HG02759 (cell line): Measurements from ENCODE around the gene TSPAN5.
A peak's percentile ranks its signal among the peaks of the same experiment; 100 is the strongest.
"Not testable (repeated sequence)": the region's sequence is repeated elsewhere in the genome, so short reads cannot be mapped to it uniquely, and the experiment has no call there.

Source experiments
- ATAC-seq: cut with Tn5 transposase; IDR thresholded peaks from one replicate; pipeline ENCODE4 v1.9.1; 2021; ENCODE audit warnings: mild to moderate bottlenecking, moderate library complexity; ENCODE audit not compliant: unreplicated experiment

Gene TSPAN5

GRCh38 chr4:98504091-98504490, 154.3 kb downstream of the TSPAN5 start:
- no peak for ATAC-seq

- no peak for ATAC-seq
These were observed 154.7 kb downstream of the TSPAN5 start for GRCh38 chr4:98503676-98504075.

- no peak for ATAC-seq
These were observed 155.8 kb downstream of the TSPAN5 start for GRCh38 chr4:98502624-98503023.

GRCh38 chr4:98502031-98502430, 156.4 kb downstream of the TSPAN5 start:
- no peak for ATAC-seq

GRCh38 chr4:98501383-98501782, 157.0 kb downstream of the TSPAN5 start:
- ATAC-seq, result no peak

GRCh38 chr4:98498774-98499173, 159.6 kb downstream of the TSPAN5 start:
- no peak for ATAC-seq

- no peak for ATAC-seq
These were observed 162.1 kb downstream of the TSPAN5 start for GRCh38 chr4:98496152-98496845.

GRCh38 chr4:98493296-98493695, 165.1 kb downstream of the TSPAN5 start:
- no peak for ATAC-seq

- ATAC-seq, result no peak
These were observed 166.4 kb downstream of the TSPAN5 start for GRCh38 chr4:98491899-98492559.

GRCh38 chr4:98490251-98490650, 168.2 kb downstream of the TSPAN5 start:
- ATAC-seq, result no peak

GRCh38 chr4:98485816-98486345, 172.5 kb downstream of the TSPAN5 start:
- ATAC-seq, result no peak

- ATAC-seq, result no peak
These were observed 174.4 kb downstream of the TSPAN5 start for GRCh38 chr4:98484031-98484430.

- ATAC-seq, result peak; percentile 95
These were observed 175.3 kb downstream of the TSPAN5 start for GRCh38 chr4:98482847-98483806.

GRCh38 chr4:98482503-98482846, 175.9 kb downstream of the TSPAN5 start:
- ATAC-seq, result peak; percentile 32

GRCh38 chr4:98481167-98481566, 177.2 kb downstream of the TSPAN5 start:
- ATAC-seq, result no peak

- ATAC-seq, result no peak
These were observed 177.9 kb downstream of the TSPAN5 start for GRCh38 chr4:98480535-98480934.

GRCh38 chr4:98479590-98479989, 178.8 kb downstream of the TSPAN5 start:
- ATAC-seq, result not testable (repeated sequence)

- ATAC-seq, result no peak
These were observed 181.5 kb downstream of the TSPAN5 start for GRCh38 chr4:98476891-98477290.

- no peak for ATAC-seq
These were observed 184.0 kb downstream of the TSPAN5 start for GRCh38 chr4:98474408-98474844.

- ATAC-seq, result no peak
These were observed 185.4 kb downstream of the TSPAN5 start for GRCh38 chr4:98473046-98473445.

- no peak for ATAC-seq
These were observed 187.6 kb downstream of the TSPAN5 start for GRCh38 chr4:98470831-98471230.
